GM18507 (cell line): Measurements from ENCODE around the gene KCNK15.

ENCODE experiments used
- DNase-seq: peaks from one replicate; pipeline ENCODE4 v3.0.0; 2011; ENCODE audit warnings: low read depth; ENCODE audit not compliant: insufficient read length; ENCODE audit errors: extremely low spot score
- FAIRE-seq: peaks from 2 replicates; lab custom pipeline; 2011; peaks lifted over from hg19 to GRCh38; lab: Jason Lieb, UNC

Gene KCNK15

DNA sequence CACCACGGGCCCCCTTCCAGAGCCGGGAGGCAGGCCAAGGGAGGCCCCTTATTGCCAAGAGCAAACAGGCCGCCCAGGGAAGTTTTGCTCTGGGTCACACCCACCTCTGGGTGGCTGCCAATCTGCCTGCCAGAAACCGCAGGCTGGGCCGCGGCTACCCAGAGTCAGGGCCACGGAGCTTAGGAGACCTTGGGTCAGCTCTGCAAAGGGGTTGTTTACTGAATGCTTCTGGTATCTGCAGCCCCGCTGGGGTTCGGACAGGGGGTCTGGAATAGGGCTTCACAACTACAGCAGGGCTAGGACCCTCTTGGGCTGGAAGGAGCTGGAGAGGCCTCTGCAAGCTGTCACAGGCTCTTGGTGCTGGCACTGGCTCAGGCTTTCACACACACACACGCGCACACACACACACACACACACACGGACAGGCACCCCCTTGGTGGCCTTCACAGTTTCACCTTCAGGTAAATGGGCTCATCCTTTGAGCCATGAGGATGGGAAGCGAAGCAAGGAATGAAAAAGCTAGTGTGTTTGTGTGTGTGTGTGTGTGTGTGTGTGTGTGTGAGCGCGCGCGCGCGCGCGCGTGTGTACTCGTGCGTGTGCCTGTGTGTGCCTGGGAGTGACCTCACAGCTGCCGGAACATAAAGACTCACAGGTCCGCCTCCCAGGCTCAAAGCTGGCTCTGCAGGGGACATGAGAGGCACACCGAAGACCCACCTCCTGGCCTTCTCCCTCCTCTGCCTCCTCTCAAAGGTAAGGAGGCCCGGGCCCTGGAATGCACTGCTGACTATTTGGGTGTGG, 30.8 kb upstream of the KCNK15 start, which contains the start of gene CCN5:
CCN5 (plus strand) TSS at position 669 of the 798 bp plus-strand sequence; CDS start at position 691, 22 bp downstream.
- no peak for DNase-seq
- FAIRE-seq, result no peak

DNA sequence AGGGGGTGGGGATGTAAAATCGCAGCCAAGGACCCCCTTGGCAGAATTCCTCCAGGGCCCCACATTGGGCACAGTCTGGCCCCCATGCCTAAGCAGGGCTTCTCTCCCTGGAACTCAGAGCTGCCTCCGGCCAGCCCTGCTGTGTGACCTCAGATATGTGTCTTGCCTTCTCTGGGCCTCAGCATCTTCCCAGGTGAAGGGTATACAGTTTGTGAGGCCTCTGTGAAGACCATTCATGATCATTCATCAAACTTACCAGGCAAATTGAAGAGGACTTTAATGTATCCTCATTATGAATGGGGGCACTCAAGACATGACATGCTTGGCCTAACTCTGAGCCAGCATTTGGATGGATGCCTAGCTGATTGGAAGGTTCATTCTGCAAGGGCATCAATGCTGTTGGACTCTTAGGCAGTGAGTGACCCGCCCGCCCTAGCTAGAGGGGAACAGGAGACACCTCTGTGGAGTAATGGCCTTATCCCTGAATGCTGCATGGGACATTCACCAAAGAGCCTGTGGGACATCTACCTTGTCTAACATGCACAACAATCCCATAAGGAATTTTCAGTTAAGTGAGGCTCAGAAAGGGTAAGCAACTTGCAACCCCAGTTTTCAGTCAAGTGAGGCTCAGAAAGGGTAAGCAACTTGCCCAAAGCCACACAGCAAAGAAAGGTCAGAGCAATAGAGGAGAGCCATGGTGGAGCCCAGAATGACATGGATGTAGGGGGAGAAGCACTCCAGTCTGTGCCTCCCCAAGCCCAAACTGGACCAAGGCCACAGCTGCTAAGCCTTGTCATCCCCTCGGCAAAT, 30.0 kb upstream of the KCNK15 start:
- no peak for FAIRE-seq
- DNase-seq, result no peak

DNA sequence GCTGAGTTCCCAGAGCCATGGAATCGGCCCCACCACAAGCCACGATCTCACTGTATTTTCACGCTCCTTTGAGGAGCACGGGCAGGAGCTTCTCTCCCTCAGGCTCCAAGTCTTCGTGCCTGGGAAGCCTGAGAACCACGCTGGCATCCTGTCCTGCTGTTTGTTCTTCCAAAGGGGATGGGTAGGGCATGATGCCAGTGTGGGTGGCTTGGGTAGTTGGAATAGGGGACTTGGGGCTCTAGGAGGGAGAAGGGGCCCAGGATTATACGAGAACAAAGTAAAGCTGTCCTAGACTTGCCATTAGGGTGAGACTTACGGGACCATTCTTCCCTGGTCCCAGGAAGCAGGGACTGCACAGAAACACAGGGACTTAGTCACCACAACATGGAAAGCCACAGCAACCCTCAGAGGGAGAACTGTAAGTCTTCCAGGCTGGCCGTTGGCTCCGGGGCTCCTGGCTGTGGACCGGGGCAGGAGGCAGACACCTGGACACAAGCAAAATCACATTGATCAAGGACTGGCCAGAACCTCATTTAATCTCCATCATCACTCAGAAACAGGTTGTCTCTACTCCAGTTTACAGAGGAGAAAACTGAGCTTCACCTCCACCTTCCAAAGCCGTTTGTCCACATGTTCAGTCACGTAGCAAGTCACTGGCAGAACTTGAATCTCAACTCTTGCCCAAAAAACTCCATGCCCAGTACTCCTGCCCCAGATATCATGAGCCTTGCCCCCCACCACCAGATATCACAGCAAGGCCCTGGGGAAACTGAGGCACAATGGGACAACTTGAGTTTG, 29.2 kb upstream of the KCNK15 start:
- DNase-seq (no peak), FAIRE-seq (no peak)

DNA sequence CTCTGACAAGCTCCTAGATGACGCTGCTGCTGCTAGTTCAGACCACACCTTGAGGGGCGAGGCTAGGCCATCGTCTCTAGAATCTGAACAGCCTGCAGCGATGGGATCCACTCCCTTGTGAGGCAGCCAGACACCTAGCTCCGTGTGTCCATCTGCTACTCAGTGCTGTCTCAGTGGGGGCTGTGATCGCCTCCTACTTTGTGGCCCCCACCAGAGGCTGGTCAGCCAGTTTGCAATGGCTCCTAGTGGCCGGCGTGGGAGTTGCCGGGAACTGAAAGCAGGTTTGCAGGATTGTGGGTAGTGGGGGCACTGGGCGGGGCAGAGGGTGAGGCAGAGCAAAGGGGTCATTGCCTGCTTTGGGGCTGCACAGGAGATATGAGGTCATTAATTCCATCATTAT, 27.7 kb upstream of the KCNK15 start:
- DNase-seq (no peak), FAIRE-seq (no peak)

DNA sequence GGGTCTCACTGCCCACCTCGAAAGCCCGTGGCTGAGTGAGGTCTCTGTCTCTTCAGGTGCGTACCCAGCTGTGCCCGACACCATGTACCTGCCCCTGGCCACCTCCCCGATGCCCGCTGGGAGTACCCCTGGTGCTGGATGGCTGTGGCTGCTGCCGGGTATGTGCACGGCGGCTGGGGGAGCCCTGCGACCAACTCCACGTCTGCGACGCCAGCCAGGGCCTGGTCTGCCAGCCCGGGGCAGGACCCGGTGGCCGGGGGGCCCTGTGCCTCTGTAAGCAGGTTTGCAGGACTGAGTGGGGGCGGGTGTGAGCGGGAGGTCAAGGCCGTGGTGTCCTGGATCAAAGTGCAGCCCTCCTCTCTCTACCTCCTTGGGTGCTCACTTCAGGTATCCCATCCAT, 25.8 kb upstream of the KCNK15 start:
- no peak for DNase-seq
- no peak for FAIRE-seq

DNA sequence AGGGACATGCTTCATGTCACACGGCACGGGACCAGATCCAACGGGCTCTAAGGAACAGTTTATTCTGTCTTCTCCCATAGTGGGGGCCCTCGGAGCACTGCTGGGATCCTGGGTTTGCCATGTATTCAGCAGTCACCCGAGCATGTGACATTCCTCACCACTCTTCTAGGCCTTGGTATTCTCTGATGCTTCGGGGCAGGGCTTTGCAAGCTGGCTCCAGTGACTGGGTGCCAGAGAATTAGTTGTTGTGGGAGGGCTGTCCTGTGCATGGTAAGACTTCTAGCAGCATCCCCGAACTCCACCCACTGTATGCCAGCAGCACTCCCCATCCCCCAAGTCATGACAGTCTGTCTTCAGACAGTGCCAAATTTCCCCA, 25.1 kb upstream of the KCNK15 start:
- no peak for DNase-seq
- no peak for FAIRE-seq

DNA sequence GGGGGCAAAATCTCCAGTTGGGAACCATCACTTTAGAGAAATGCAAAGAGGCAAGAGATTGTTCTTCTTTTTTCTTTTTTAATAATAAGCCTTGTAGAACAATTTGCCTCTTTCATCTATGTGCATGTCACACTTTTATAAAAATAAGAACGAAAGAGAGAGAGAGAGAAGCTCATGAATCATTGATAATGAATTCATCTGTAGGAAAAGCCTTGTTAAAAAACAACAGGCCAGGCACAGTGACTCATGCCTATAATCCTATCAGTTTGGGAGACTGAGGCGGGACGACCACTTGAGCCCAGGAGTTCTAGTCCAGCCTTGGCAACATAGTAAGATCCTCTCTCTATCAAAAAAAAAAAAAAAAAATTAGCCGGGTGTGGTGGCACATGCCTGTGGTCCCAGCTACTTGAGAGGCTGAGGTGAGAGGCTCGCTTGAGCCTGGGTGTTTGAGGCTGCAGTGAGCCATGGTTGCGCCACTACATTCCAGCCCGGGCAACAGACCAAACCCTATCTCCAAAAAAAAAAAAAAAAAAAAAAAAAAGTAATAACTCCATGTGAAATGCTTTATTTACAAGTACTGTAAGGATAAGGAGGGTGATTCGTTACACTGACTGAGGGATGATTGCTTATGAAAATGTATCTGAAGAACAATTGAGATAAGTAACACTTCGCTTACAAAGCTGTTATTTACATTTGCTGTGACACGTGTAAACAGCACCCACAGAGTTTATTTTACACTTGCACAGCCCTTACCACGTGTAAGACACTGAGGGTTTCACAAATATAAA, 24.5 kb upstream of the KCNK15 start:
- FAIRE-seq, result no peak
- DNase-seq, result no peak

DNA sequence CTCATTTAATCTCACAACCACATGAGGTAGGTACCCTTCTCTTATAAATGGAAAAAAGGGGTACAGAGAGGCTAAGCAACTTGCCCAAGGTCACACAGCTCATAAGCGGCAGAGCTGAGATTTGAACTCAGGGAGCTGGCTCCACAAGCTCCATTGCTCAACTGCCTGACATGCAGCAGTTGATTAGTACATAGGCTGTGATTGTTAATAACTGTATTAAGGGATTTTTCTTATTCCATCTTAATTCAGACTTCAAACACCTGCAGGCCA, 23.9 kb upstream of the KCNK15 start:
- DNase-seq (no peak), FAIRE-seq (no peak)

DNA sequence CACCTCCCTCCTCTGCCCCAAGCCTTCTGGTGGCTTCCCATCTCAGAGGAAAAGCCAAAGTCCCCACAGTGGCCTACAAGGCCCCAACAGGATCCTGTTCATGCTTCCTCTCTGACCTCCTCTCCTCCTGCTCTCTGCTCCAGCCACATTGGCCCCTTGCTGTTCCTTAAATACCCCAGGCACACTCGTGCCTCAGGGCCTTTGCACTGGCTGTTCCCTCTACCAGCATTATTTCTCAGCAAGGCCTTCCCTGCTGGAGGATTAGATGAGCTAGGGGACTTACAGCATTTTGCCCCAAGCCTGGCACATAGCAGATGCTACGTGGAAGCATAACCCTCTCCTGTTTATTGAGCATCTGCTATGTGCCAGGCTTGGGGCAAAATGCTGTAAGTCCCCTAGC, 22.7 kb upstream of the KCNK15 start:
- DNase-seq (no peak), FAIRE-seq (no peak)

DNA sequence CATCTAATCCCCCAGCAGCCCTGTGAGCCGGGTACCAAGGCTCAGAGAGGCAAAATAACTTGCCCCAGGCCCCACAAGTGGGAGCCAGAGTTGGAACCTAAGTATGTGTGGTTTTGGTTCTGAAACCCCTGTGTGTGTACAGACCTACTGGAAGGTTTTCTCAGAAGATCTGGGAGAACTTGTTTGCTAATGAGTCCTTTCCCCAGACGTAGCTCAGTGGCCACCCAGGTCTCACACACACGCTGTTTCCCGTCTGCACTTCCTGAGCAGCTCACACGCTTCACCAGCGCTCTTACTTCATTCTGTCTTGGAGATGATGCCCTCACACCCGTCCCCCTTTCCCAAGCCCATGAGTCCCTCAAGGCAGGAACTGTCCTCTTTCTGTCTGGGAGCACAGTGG, 22.3 kb upstream of the KCNK15 start:
- DNase-seq (no peak), FAIRE-seq (no peak)

DNA sequence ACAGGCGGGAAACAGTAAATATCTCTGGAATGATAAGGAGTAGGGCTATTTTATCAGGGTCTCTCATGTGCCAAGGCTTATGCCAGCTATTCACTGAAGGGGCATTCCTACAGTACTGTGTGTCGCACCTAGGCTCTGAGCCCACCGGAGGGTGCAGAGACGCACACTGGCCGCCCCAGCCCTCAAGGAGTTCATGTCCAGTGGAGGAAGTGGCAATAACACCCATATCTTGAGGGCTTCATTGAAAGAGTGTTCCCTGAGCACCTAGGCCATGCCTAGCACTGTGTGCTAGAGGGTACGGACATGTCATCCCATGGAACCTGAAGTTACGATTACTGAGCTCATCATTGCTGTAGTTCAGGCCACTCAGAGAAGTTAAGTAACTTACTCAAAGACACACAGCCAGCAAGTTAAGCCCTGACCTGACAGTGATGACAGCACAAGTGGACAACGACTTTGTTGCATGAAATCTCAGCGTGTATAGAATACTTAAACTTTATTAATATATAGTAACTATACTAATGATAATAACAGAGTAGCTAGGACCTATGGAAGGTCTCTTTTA, 21.8 kb upstream of the KCNK15 start:
- FAIRE-seq (no peak), DNase-seq (no peak)

DNA sequence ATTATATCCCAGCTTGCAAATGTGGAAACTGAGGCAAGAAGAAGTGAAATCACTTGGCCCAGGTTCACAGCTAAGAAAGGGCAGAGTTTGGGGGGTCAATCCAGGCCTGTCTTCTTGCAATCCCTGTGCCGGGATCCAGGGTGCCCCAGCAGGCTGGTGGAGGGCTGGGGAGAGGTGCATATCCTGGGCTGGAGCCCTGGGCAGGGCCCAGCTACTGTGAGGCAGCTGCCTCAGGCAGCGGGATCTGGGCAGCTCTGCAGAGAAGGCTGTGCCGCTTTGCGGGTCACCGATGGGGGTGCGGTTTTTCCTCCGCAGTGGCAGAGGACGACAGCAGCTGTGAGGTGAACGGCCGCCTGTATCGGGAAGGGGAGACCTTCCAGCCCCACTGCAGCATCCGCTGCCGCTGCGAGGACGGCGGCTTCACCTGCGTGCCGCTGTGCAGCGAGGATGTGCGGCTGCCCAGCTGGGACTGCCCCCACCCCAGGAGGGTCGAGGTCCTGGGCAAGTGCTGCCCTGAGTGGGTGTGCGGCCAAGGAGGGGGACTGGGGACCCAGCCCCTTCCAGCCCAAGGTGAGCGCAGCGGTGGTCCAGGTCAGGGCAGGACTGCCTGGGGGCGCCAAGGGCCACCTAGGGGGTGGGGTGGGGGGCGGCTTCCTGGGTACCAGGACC, 21.1 kb upstream of the KCNK15 start:
- no peak for FAIRE-seq
- no peak for DNase-seq

DNA sequence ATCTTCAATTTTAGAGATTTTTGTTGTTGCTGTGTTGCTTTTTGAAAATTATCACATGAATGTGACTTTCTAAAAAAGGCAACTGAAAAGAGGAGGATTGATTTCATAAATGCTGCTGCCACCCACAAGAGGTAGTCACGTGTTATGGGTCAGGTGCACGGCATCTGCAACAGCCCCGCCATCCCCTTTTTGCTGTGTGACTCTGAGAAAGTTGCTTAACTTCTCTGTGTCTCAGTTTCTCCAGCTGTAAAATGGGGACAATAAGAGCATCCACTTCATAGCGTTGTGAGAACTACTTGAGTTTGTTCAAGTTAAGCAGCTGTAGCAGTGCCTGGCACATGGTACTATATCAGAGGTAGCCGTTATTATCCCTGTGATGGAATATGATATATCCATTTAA, 19.8 kb upstream of the KCNK15 start:
- DNase-seq, result no peak
- FAIRE-seq, result no peak

DNA sequence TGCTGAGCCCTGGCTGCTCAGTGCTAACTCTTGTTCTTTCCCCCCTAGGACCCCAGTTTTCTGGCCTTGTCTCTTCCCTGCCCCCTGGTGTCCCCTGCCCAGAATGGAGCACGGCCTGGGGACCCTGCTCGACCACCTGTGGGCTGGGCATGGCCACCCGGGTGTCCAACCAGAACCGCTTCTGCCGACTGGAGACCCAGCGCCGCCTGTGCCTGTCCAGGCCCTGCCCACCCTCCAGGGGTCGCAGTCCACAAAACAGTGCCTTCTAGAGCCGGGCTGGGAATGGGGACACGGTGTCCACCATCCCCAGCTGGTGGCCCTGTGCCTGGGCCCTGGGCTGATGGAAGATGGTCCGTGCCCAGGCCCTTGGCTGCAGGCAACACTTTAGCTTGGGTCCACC, 18.6 kb upstream of the KCNK15 start:
- FAIRE-seq, result no peak
- DNase-seq, result no peak

DNA sequence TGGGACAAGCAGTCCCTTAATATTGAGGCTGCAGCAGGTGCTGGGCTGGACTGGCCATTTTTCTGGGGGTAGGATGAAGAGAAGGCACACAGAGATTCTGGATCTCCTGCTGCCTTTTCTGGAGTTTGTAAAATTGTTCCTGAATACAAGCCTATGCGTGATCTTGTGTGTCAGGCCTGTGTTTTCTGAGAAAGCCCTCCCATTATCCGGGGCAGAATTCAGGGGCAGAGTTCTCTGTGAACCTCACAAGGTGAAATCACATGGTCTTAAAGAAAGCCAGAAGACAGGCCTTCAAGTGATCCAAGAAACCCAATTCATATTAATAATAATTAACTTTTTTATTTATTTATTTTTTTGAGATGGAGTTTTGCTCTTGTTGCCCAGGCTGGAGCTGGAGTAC, 18.0 kb upstream of the KCNK15 start:
- no peak for FAIRE-seq
- DNase-seq, result no peak

DNA sequence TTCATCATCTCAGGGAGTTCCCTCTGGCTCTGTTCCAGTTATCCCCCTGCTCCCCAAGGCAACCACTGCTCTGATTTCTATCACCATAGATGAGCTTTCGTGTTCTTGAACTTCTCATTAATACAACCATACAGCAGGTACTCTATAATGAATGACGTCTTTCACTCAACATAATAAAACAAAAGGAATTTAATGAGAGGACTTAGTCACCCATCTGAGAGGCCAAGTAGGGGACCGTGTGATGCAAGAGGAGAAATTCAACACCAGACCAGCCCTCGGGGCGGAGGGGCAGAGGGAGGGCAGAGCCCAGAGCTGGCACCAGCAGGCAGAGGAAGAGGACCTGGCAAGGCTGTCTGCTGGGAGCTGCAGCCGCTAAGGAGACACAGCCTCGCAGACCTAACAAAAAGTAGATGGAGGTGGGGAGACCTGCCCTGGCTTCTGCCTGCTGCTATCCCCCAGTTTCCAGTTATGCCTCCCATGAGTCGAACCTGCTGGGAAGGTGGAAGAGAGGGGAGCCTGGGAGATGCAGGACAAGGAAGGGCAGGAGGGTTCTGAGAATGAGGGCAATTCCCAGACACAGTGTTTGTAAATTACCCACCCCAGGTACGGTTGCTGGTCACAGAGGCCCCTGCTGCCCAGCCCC, 16.7 kb upstream of the KCNK15 start:
- DNase-seq, result no peak
- FAIRE-seq, result no peak

DNA sequence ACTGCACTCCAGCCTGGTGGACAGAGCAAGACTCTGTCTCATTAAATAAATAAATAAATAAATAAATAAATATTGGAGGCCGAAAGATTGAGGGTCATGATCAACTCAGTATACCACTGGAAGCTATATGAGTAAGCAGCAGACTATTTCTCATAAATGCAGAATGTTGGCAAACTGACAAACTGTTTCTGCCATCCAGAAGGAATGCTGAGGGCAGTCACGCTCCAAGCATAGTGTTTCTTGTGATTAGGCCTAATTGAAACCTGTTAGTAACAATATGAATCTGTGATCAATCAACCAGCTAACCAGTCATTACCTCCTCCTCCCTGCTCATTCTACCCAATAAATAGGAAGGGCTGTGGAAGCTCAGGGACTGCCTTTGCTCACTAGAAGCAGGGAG, 15.2 kb upstream of the KCNK15 start:
- no peak for FAIRE-seq
- DNase-seq, result no peak

DNA sequence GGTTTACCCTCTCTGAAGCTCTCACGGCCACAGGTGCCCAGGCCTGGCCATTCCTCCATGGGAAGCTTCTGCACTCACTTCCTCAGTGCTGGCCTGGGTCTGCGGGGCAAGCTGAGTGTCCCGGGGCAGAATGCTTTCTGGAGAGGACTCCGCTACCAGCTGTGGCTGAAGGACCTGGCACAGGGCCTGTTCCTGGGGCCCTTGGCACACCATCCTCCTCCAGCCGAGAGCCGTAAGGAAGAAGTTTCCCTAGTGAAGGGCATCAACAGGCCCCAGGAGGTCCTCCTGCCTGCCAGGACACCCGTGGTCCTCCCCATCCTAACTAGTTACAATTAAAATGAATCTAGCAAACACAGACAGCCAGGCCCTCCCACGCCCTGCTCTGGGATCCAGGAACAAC, 14.0 kb upstream of the KCNK15 start:
- FAIRE-seq (no peak), DNase-seq (no peak)
